HG02798 (cell line): ENCODE results near the gene OPN1MW3.
"Not testable (repeated sequence)": the region's sequence is repeated elsewhere in the genome, so short reads cannot be mapped to it uniquely, and the experiment has no call there.

Source experiments
- ATAC-seq: cut with Tn5 transposase; IDR thresholded peaks from one replicate; pipeline ENCODE4 v1.9.1; 2021; ENCODE audit warnings: mild to moderate bottlenecking; ENCODE audit not compliant: unreplicated experiment, poor library complexity

The OPN1MW3 gene

GRCh38 chrX:154257282-154257681 is at the start of gene OPN1MW3:
TSS of gene OPN1MW3 (plus strand) at chrX:154257582. CDS start at chrX:154257620, 38 bp downstream.
- ATAC-seq, result not testable (repeated sequence)

- ATAC-seq, result peak; percentile 63
Measured at GRCh38 chrX:154209670-154210418, 47.5 kb upstream of the OPN1MW3 start.

- not testable (repeated sequence) for ATAC-seq
Measured at GRCh38 chrX:154211057-154211456, 46.3 kb upstream of the OPN1MW3 start.

- not testable (repeated sequence) for ATAC-seq
Measured at GRCh38 chrX:154211499-154211898, 45.9 kb upstream of the OPN1MW3 start.

GRCh38 chrX:154219456-154219855 is 37.9 kb upstream of the OPN1MW3 start, which contains the start of gene OPN1MW2:
TSS of gene OPN1MW2 (plus strand) at chrX:154219756. CDS start at chrX:154219816, 60 bp downstream.
- ATAC-seq, result not testable (repeated sequence)

GRCh38 chrX:154225292-154225691 is 32.1 kb upstream of the OPN1MW3 start:
- ATAC-seq, result not testable (repeated sequence)

- ATAC-seq, result not testable (repeated sequence)
Measured at GRCh38 chrX:154226706-154227105, 30.7 kb upstream of the OPN1MW3 start.

GRCh38 chrX:154231443-154231842 is 25.9 kb upstream of the OPN1MW3 start:
- not testable (repeated sequence) for ATAC-seq

- not testable (repeated sequence) for ATAC-seq
Measured at GRCh38 chrX:154233620-154234019, 23.8 kb upstream of the OPN1MW3 start.

GRCh38 chrX:154238939-154239559 is 18.3 kb upstream of the OPN1MW3 start:
- ATAC-seq, result not testable (repeated sequence)

GRCh38 chrX:154239982-154240503 is 17.3 kb upstream of the OPN1MW3 start:
- not testable (repeated sequence) for ATAC-seq

- peak; percentile 71 for ATAC-seq
Measured at GRCh38 chrX:154247377-154248045, 9.9 kb upstream of the OPN1MW3 start.

GRCh38 chrX:154248076-154248475 is 9.3 kb upstream of the OPN1MW3 start:
- ATAC-seq, result not testable (repeated sequence)

GRCh38 chrX:154258711-154259110 is 1.3 kb downstream of the OPN1MW3 start:
- not testable (repeated sequence) for ATAC-seq

GRCh38 chrX:154263072-154263471 is 5.7 kb downstream of the OPN1MW3 start:
- ATAC-seq, result not testable (repeated sequence)

- ATAC-seq, result not testable (repeated sequence)
Measured at GRCh38 chrX:154269245-154269644, 11.9 kb downstream of the OPN1MW3 start.

- peak; percentile 59 for ATAC-seq
Measured at GRCh38 chrX:154284489-154285338, 27.3 kb downstream of the OPN1MW3 start.

- ATAC-seq, result not testable (repeated sequence)
Measured at GRCh38 chrX:154286406-154286805, 29.0 kb downstream of the OPN1MW3 start.

GRCh38 chrX:154294791-154295574 is 37.6 kb downstream of the OPN1MW3 start, which contains the start of gene TEX28:
TSS of gene TEX28 (minus strand) at chrX:154295124. CDS start at chrX:154292117, 3,007 bp downstream.
- no peak for ATAC-seq
